GM10266 (cell line): ENCODE data around the gene CLSTN2.

Source experiments
- DNase-seq: peaks from one replicate; pipeline ENCODE4 v3.0.0; 2012; ENCODE audit errors: extremely low spot score
- CTCF ChIP-seq: IDR thresholded peaks from 2 replicates; pipeline ENCODE4 v1.5.1; 2012; ENCODE audit warnings: mild to moderate bottlenecking, low read depth; ENCODE audit not compliant: control insufficient read depth, insufficient read depth; ENCODE audit errors: missing control alignments

CLSTN2 gene

GRCh38 chr3:140572334-140572733 lies 637.3 kb downstream of the CLSTN2 start:
- no peak for DNase-seq
- no peak for TF ChIP-seq CTCF

- TF ChIP-seq CTCF: no peak
- DNase-seq: no peak
These were observed 638.0 kb downstream of the CLSTN2 start for GRCh38 chr3:140573011-140573410.

- DNase-seq: no peak
- no peak for TF ChIP-seq CTCF
These were observed 639.4 kb downstream of the CLSTN2 start for GRCh38 chr3:140574375-140574774.

- no peak for DNase-seq
These were observed 641.5 kb downstream of the CLSTN2 start for GRCh38 chr3:140576449-140576848.

GRCh38 chr3:140577911-140578310 lies 642.9 kb downstream of the CLSTN2 start:
- TF ChIP-seq CTCF: no peak
- DNase-seq: no peak

More at GRCh38 chr3:140576449-140576848, 641.5 kb downstream of the CLSTN2 start:
- no peak for TF ChIP-seq CTCF

- no peak for DNase-seq
- TF ChIP-seq CTCF: no peak
These were observed 644.3 kb downstream of the CLSTN2 start for GRCh38 chr3:140579260-140579659.

- TF ChIP-seq CTCF: no peak
- DNase-seq: no peak
These were observed 645.8 kb downstream of the CLSTN2 start for GRCh38 chr3:140580746-140581145.

- no peak for TF ChIP-seq CTCF
- no peak for DNase-seq
These were observed 649.6 kb downstream of the CLSTN2 start for GRCh38 chr3:140584549-140584948.
